ENCODE measurements around the gene SHROOM3. TPM values are rescaled to one million over a fixed set of nuclear protein-coding genes. Genes with fewer than 3 reads are reported as not detected.

SHROOM3 gene
- total and polyA plus RNA-seq, 7 donors = 5.1 to 71.0 (median 28.2) TPM

- Histone ChIP-seq H3K4me1 (no peaks in the 10 kb centered on the region), H3K27me3 (no peaks in the 10 kb centered on the region), H3K4me3 (no peak overlapping the region), H3K36me3 (no peaks in the 10 kb centered on the region), H3K9me3 (no peaks in the 10 kb centered on the region), H3K27ac (no peak overlapping the region)
- 54 to 71% methylated on average over 3 of the region's 3 CpGs for WGBS, 2 donors
- DNase-seq = no peak
- intact Hi-C loops (cut with DNase I) = no loop called here
- TF ChIP-seq POLR2A (IDR thresholded peaks at IDR 0.05) (no peak), POLR2AphosphoS5 (IDR thresholded peaks at IDR 0.05) (no peak), EP300 (IDR thresholded peaks at IDR 0.05) (no peak), CTCF (IDR thresholded peaks at IDR 0.05) (no peak)
Observed at GRCh38 chr4:76401654-76402053, 33.4 kb upstream of the SHROOM3 start.

GRCh38 chr4:76406081-76406480, 28.9 kb upstream of the SHROOM3 start:
- WGBS, 2 donors = 37 to 72% methylated on average over 5 of the region's 5 CpGs
- H3K4me3 ChIP-seq = no peak overlapping the region
- intact Hi-C loops (cut with DNase I) = no loop called here
- H3K9me3 ChIP-seq = no peaks in the 10 kb centered on the region
- H3K27me3 ChIP-seq = no peaks in the 10 kb centered on the region
- TF ChIP-seq CTCF (IDR thresholded peaks at IDR 0.05) (no peak), POLR2AphosphoS5 (IDR thresholded peaks at IDR 0.05) (no peak), POLR2A (IDR thresholded peaks at IDR 0.05) (no peak), EP300 (IDR thresholded peaks at IDR 0.05) (no peak)
- no peaks in the 10 kb centered on the region for H3K4me1 ChIP-seq
- H3K36me3 ChIP-seq = no peaks in the 10 kb centered on the region
- no peak overlapping the region for H3K27ac ChIP-seq
- DNase-seq = no peak

GRCh38 chr4:76407440-76408119, 27.4 kb upstream of the SHROOM3 start:
- intact Hi-C loops (cut with DNase I) = no loop called here
- H3K4me1 ChIP-seq = no peaks in the 10 kb centered on the region
- no peak for DNase-seq
- H3K27ac ChIP-seq = no peak overlapping the region
- H3K36me3 ChIP-seq = no peaks in the 10 kb centered on the region
- H3K4me3 ChIP-seq = no peak overlapping the region
- no peaks in the 10 kb centered on the region for H3K9me3 ChIP-seq
- no peaks in the 10 kb centered on the region for H3K27me3 ChIP-seq
- WGBS, 2 donors = 48 to 65% methylated on average over 5 of the region's 5 CpGs
- TF ChIP-seq EP300 (IDR thresholded peaks at IDR 0.05) = no peak
- no peak for TF ChIP-seq CTCF (IDR thresholded peaks at IDR 0.05)
- TF ChIP-seq POLR2AphosphoS5 (IDR thresholded peaks at IDR 0.05) = no peak
- no peak for TF ChIP-seq POLR2A (IDR thresholded peaks at IDR 0.05)

GRCh38 chr4:76410636-76411035, 24.4 kb upstream of the SHROOM3 start:
- WGBS, 2 donors = 24 to 69% methylated on average over 3 of the region's 3 CpGs
- Histone ChIP-seq H3K27me3 (no peaks in the 10 kb centered on the region), H3K4me3 (no peak overlapping the region), H3K27ac (no peak overlapping the region), H3K4me1 (no peaks in the 10 kb centered on the region), H3K9me3 (no peaks in the 10 kb centered on the region), H3K36me3 (no peaks in the 10 kb centered on the region)
- TF ChIP-seq EP300 (IDR thresholded peaks at IDR 0.05) (no peak), CTCF (IDR thresholded peaks at IDR 0.05) (no peak), POLR2A (IDR thresholded peaks at IDR 0.05) (no peak), POLR2AphosphoS5 (IDR thresholded peaks at IDR 0.05) (no peak)
- intact Hi-C loops (cut with DNase I) = no loop called here
- no peak for DNase-seq
